Psoas muscle (tissue), 8 donors: Measurements from ENCODE around the gene CLEC19A. TPM values are rescaled to one million over a fixed set of nuclear protein-coding genes. Genes with fewer than 3 reads are reported as not detected.
"Not testable (repeated sequence)": the region's sequence is repeated elsewhere in the genome, so short reads cannot be mapped to it uniquely, and the experiment has no call there.

Experiments used
- ATAC-seq, 4 donors: fragments of 200-7000 bp; cut with Tn5 transposase; one replicate each; pipeline ENCODE4 v1.9.1; 2020; ENCODE audit warnings: moderate library complexity in 3 of 4, mild to moderate bottlenecking in 2 of 4
- DNase-seq, 2 donors: peaks; one replicate each; pipeline ENCODE4 v3.0.0-alpha.2; 2020
- H3K27ac ChIP-seq: fragments of 200-600 bp; one replicate; pipeline ENCODE4 v1.8.0; 2022
- H3K27me3 ChIP-seq, 3 donors: fragments of 200-600 bp in 1 of 3; one replicate each; pipeline versions ENCODE4 v1.6.1 to v1.8.0; 2013 to 2022; ENCODE audit warnings: low read length in 2 of 3, mild to moderate bottlenecking in 2 of 3, moderate library complexity in 1 of 3; ENCODE audit not compliant: insufficient read depth in 3 of 3
- H3K36me3 ChIP-seq, 2 donors: fragments of 200-600 bp in 1 of 2; one replicate each; pipeline versions ENCODE4 v1.6.1 to v1.8.0; 2013 to 2022; ENCODE audit warnings: low read depth in 1 of 2, mild to moderate bottlenecking in 1 of 2, moderate library complexity in 1 of 2; ENCODE audit not compliant: insufficient read depth in 1 of 2
- H3K4me1 ChIP-seq: fragments of 200-600 bp; one replicate; pipeline ENCODE4 v1.8.0; 2022
- H3K4me3 ChIP-seq: fragments of 200-600 bp; one replicate; pipeline ENCODE4 v1.8.0; 2022; ENCODE audit warnings: mild to moderate bottlenecking
- H3K9me3 ChIP-seq: fragments of 200-600 bp; one replicate; pipeline ENCODE4 v1.8.0; 2022
- WGBS, 3 donors: extraction: QIAGEN DNeasy Blood & Tissue Kit; methylation state at CpG; one replicate each; pipeline versions ENCODE4 v1.1.6 to v1.1.7; 2013; 5-methylcytosine and 5-hydroxymethylcytosine counted together
- intact Hi-C, 2 donors: fragments of 100-400 bp; cut with DNase I; formaldehyde crosslinking; loops; one replicate each; pipeline versions ENCODE4 v1.11.0 to v1.14.2; 2022
- polyA plus RNA-seq, 3 donors: library from polyadenylated mRNA; stranded (reverse); fragments of 200-250 nt; gene quantifications; one replicate each; pipeline ENCODE4 v1.2.3, GENCODE V29; 2013
- total RNA-seq, 4 donors: library from RNA; stranded (reverse); fragmentation: NEBNext Ultra II Directional in 2 of 4; extraction: Animal tissue kit (Norgen Biotek cat#: 25700) in 2 of 4; gene quantifications; one replicate each; pipeline versions ENCODE4 v1.2.1 to v1.2.4, GENCODE V29; 2021 to 2023
- TF ChIP-seq, protein P1 (sequence below): fragments of 200-600 bp; IDR thresholded peaks from one replicate; pipeline ENCODE4 v1.8.0; 2022; ENCODE audit warnings: antibody characterized with exemption
- donor health status: healthy with polysubstance abuse.
- donor health status: DM: no; HTN: no; CAD: no; lungs with moderate emphysema.
- donor health status: Bipolar disorder and iron deficiency.
- donor health status: healthy.
- donor health status: DM: yes; HTN: yes; CAD: no.
- donor health status: DM: no; HTN: no; CAD: no.
- donor health status: DM: no; HTN: no; CAD: no.
- donor health status: DM: yes; HTN: yes; CAD: no.

CLEC19A gene
- total and polyA plus RNA-seq, 7 donors = not detected

- 74 to 86% (median 76%) methylated on average over 2 of the region's 2 CpGs for WGBS, 3 donors
- TF ChIP-seq, protein P1, sequence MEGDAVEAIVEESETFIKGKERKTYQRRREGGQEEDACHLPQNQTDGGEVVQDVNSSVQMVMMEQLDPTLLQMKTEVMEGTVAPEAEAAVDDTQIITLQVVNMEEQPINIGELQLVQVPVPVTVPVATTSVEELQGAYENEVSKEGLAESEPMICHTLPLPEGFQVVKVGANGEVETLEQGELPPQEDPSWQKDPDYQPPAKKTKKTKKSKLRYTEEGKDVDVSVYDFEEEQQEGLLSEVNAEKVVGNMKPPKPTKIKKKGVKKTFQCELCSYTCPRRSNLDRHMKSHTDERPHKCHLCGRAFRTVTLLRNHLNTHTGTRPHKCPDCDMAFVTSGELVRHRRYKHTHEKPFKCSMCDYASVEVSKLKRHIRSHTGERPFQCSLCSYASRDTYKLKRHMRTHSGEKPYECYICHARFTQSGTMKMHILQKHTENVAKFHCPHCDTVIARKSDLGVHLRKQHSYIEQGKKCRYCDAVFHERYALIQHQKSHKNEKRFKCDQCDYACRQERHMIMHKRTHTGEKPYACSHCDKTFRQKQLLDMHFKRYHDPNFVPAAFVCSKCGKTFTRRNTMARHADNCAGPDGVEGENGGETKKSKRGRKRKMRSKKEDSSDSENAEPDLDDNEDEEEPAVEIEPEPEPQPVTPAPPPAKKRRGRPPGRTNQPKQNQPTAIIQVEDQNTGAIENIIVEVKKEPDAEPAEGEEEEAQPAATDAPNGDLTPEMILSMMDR = no peak
Observed at GRCh38 chr16:19314718-19315425, 29.3 kb downstream of the CLEC19A start.

DNA sequence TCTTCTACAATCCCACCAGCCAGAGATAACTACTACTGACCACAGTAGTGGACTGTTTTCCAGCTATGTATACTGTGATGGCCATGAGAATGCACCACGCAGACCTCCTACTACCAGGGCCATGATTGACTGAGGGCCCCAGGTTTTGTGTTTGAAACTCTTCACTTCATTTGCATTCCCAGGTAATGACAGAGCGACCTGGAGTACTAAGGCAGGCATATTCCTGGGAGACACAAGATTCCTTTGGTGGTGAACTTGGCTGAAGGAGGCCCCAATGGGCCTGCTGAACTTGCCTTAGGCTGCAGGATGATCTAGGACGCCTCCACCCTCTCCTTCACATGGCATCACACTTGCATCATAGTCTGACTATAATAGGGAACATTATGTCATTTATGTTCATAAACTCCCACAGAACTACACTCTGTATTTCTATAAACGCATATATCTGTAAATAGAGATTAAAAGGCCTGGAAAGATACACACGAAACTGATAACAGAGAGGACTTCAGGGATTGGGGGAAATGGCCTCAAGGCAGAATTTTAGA, 30.4 kb downstream of the CLEC19A start:
- WGBS, 3 donors = 82 to 85% (median 83%) methylated on average over 5 of the region's 5 CpGs
- intact Hi-C loops = no loop called here
- TF ChIP-seq, protein P1 = no peak

More at GRCh38 chr16:19314718-19315425, 29.3 kb downstream of the CLEC19A start:
- Histone ChIP-seq H3K4me1 (no peaks in the 10 kb centered on the region), H3K27me3 (no peaks in the 10 kb centered on the region), H3K36me3 (no peaks in the 10 kb centered on the region), H3K9me3 (no peaks in the 10 kb centered on the region), H3K4me3 (no peak overlapping the region), H3K27ac (no peak overlapping the region)
- ATAC-seq (no peak), DNase-seq (no peak)
- intact Hi-C loops = no loop called here

GRCh38 chr16:19316846-19317245, 31.3 kb downstream of the CLEC19A start:
- intact Hi-C loops = no loop called here

More for the DNA sequence above, 30.4 kb downstream of the CLEC19A start:
- ATAC-seq (no peak), DNase-seq (no peak)
- no peak overlapping the region for H3K27ac ChIP-seq
- no peak overlapping the region for H3K4me3 ChIP-seq
- H3K27me3 ChIP-seq = no peaks in the 10 kb centered on the region
- H3K9me3 ChIP-seq = no peaks in the 10 kb centered on the region
- no peaks in the 10 kb centered on the region for H3K36me3 ChIP-seq
- no peaks in the 10 kb centered on the region for H3K4me1 ChIP-seq

GRCh38 chr16:19321186-19321585, 35.7 kb downstream of the CLEC19A start:
- DNase-seq, ATAC-seq, intact Hi-C loops, H3K9me3 ChIP-seq, H3K4me3 ChIP-seq, H3K27ac ChIP-seq, H3K27me3 ChIP-seq, H3K4me1 ChIP-seq, H3K36me3 ChIP-seq: not testable (repeated sequence)
- WGBS, 3 donors = 80 to 83% (median 82%) methylated on average over 2 of the region's 2 CpGs

More at GRCh38 chr16:19316846-19317245, 31.3 kb downstream of the CLEC19A start:
- H3K4me1 ChIP-seq = no peaks in the 10 kb centered on the region
- no peaks in the 10 kb centered on the region for H3K9me3 ChIP-seq
- TF ChIP-seq, protein P1 = no peak
- H3K27me3 ChIP-seq = no peaks in the 10 kb centered on the region
- H3K4me3 ChIP-seq = no peak overlapping the region
- no peak overlapping the region for H3K27ac ChIP-seq
- H3K36me3 ChIP-seq = no peaks in the 10 kb centered on the region
- 29 to 38% (median 29%) methylated on average over 7 of the region's 7 CpGs for WGBS, 3 donors
- no peak for ATAC-seq
- DNase-seq = no peak

- H3K4me3 ChIP-seq = no peak overlapping the region
- TF ChIP-seq, protein P1 = no peak
- H3K4me1 ChIP-seq = no peaks in the 10 kb centered on the region
- DNase-seq (no peak), ATAC-seq (no peak)
- intact Hi-C loops = no loop called here
- no peaks in the 10 kb centered on the region for H3K27me3 ChIP-seq
- H3K9me3 ChIP-seq = peaks cover 4% of the 10 kb centered on the region
- no peak overlapping the region for H3K27ac ChIP-seq
- H3K36me3 ChIP-seq = no peaks in the 10 kb centered on the region
- 28 to 76% (median 51%) methylated on average over 3 of the region's 3 CpGs for WGBS, 3 donors
Observed at GRCh38 chr16:19323596-19323995, 38.1 kb downstream of the CLEC19A start.
